HepG2 (cell line): ENCODE data around the gene COX4I2. TPM values are rescaled to one million over a fixed set of nuclear protein-coding genes. Genes with fewer than 3 reads are reported as not detected.

Source experiments
- ATAC-seq: fragments of 200-7000 bp; cut with Tn5 transposase; 3 replicates; pipeline ENCODE4 v1.9.1; 2020; ENCODE audit warnings: mild to moderate bottlenecking, moderate library complexity
- BruUV-seq: library from RNA; stranded (reverse); fragments of 400-500 nt; replicated peaks from 2 replicates; lab custom pipeline; 2021; lab: Mats Ljungman, UMichigan
- CTCF ChIA-PET: fragments of 300-600 bp; formaldehyde crosslinking; extraction: SDS; loops from one replicate; lab custom pipeline; 2021; ENCODE audit warnings: low total read pairs, inconsistent platforms, low intra/inter-chr PET ratio; lab: Yijun Ruan, JAX
- POLR2A ChIA-PET: fragments of 350-600 bp; sonication (Branson Sonifier 250); formaldehyde crosslinking; loops from one replicate; lab custom pipeline; 2020; ENCODE audit warnings: antibody characterized with exemption, inconsistent platforms; lab: Yijun Ruan, JAX
- DNase-seq: peaks from one replicate; pipeline ENCODE4 v3.0.0-alpha.2; 2015; ENCODE audit warnings: low spot score
- FAIRE-seq: peaks from 3 replicates; lab custom pipeline; 2011; peaks lifted over from hg19 to GRCh38; lab: Jason Lieb, UNC
- H2AFZ ChIP-seq: one replicate; pipeline ENCODE4 v1.6.1; 2011; ENCODE audit warnings: low read length, inconsistent platforms
- H3K27ac ChIP-seq: fragments of 300-600 bp; 3 replicates; pipeline ENCODE4 v1.8.0; 2011; ENCODE audit warnings: mixed run types, mild to moderate bottlenecking, mixed read lengths, low read length, inconsistent platforms; ENCODE audit not compliant: insufficient read depth; ENCODE audit errors: extremely low read length
- H3K27me3 ChIP-seq, 2 experiments: fragments of 200-600 bp in 1 of 2; 2 replicates in 1 of 2; 3 replicates in 1 of 2; pipeline versions ENCODE4 v1.6.0 to v1.8.0; 2011; ENCODE audit warnings: low read length in 2 of 2, mild to moderate bottlenecking in 2 of 2, moderate library complexity in 2 of 2, inconsistent platforms in 1 of 2; ENCODE audit not compliant: insufficient read depth in 2 of 2, control insufficient read depth in 1 of 2
- H3K36me3 ChIP-seq, 2 experiments: fragments of 200-600 bp in 1 of 2; replicated peaks in 1 of 2; 2 replicates in 1 of 2; 3 replicates in 1 of 2; pipeline versions ENCODE4 v1.5.1 to v1.8.0; 2011; ENCODE audit warnings: low read length in 2 of 2, inconsistent platforms in 1 of 2; ENCODE audit not compliant: insufficient read depth in 2 of 2, control insufficient read depth in 1 of 2
- H3K4me1 ChIP-seq: 2 replicates; pipeline ENCODE4 v1.5.1; 2012; ENCODE audit warnings: low read length, inconsistent platforms; ENCODE audit not compliant: insufficient read depth
- H3K4me2 ChIP-seq: 2 replicates; pipeline ENCODE4 v1.6.0; 2011; ENCODE audit warnings: low read depth, low read length, inconsistent platforms
- H3K4me3 ChIP-seq, 3 experiments: fragments of 200-600 bp in 1 of 3; sonication (generic), shearing (Covaris generic) in 1 of 3; replicated peaks in 1 of 3; 2 replicates each; pipeline ENCODE4 v1.5.1; 2011 to 2016; ENCODE audit warnings: low read length in 3 of 3, inconsistent platforms in 2 of 3, low read depth in 2 of 3, mild to moderate bottlenecking in 2 of 3, control low read depth in 1 of 3, mixed read lengths in 1 of 3; ENCODE audit not compliant: insufficient read depth in 1 of 3
- H3K79me2 ChIP-seq: one replicate; pipeline ENCODE4 v1.6.1; 2011; ENCODE audit warnings: low read length, inconsistent platforms; ENCODE audit not compliant: insufficient read depth
- H3K9ac ChIP-seq: 2 replicates; pipeline ENCODE4 v1.6.0; 2011; ENCODE audit warnings: mild to moderate bottlenecking, low read depth, low read length, inconsistent platforms; ENCODE audit not compliant: insufficient read depth
- H3K9me3 ChIP-seq: 2 replicates; pipeline ENCODE4 v1.5.1; 2012; ENCODE audit warnings: mild to moderate bottlenecking, low read length
- H4K20me1 ChIP-seq: 2 replicates; pipeline ENCODE4 v1.6.0; 2011; ENCODE audit warnings: inconsistent platforms, mild to moderate bottlenecking, low read length, moderate library complexity; ENCODE audit not compliant: insufficient read depth
- DR1 ChIP-seq: sonication (generic); formaldehyde crosslinking; IDR thresholded peaks from 2 replicates; pipeline ENCODE4 v1.8.0; 2021; ENCODE audit warnings: mild to moderate bottlenecking, missing genetic modification reagents, inconsistent platforms
- GATAD1 ChIP-seq: IDR thresholded peaks from 2 replicates; pipeline ENCODE4 v1.6.1; 2016; ENCODE audit warnings: missing genetic modification reagents, missing compliant biosample characterization
- HNRNPL ChIP-seq: fragments of 200-400 bp; formaldehyde crosslinking; IDR thresholded peaks from 2 replicates; pipeline ENCODE4 v1.6.1; 2017; ENCODE audit warnings: mild to moderate bottlenecking, low read depth, low read length
- HOXA3 ChIP-seq: sonication (generic); formaldehyde crosslinking; IDR thresholded peaks from 2 replicates; pipeline ENCODE4 v1.5.0; 2020; ENCODE audit warnings: missing genetic modification reagents
- MED1 ChIP-seq: sonication (generic); formaldehyde crosslinking; IDR thresholded peaks from 2 replicates; pipeline ENCODE4 v1.4.0; 2020; ENCODE audit warnings: missing genetic modification reagents
- MXI1 ChIP-seq: IDR thresholded peaks from 3 replicates; pipeline ENCODE4 v1.6.1; 2012; ENCODE audit warnings: low read depth, low read length, inconsistent platforms, borderline replicate concordance
- TCF7 ChIP-seq: sonication (generic); IDR thresholded peaks from 2 replicates; pipeline ENCODE4 v1.6.1; 2016; ENCODE audit warnings: antibody characterized with exemption, low read depth
- TOPORS ChIP-seq: sonication (generic); formaldehyde crosslinking; IDR thresholded peaks from 2 replicates; pipeline ENCODE4 v1.8.0; 2023; ENCODE audit warnings: mild to moderate bottlenecking, missing genetic modification reagents
- ZFP1 ChIP-seq: IDR thresholded peaks from 2 replicates; pipeline ENCODE4 v1.6.1; 2016
- WGBS: methylation state at CpG from one replicate; pipeline ENCODE4 v1.1.6; 2017; ENCODE audit warnings: low lambda C conversion rate; 5-methylcytosine and 5-hydroxymethylcytosine counted together
- in situ Hi-C: cut with HindIII; loops from 2 replicates; pipeline ENCODE4 v1.10.0; 2017; ENCODE audit warnings: low pct_unique_long_range_greater_than_20kb; ENCODE audit not compliant: extremely low pct_ligation_motif_present
- intact Hi-C: fragments of 100-400 bp; cut with micrococcal nuclease; formaldehyde crosslinking; loops from one replicate; pipeline ENCODE4 v1.10.0; 2022; ENCODE audit not compliant: unreplicated experiment
- polyA plus RNA-seq, 8 experiments: library from polyadenylated mRNA; depleted of rRNA in 3 of 8; stranded (reverse) in 7 of 8; unstranded in 1 of 8; fragments of >200 nt; fragmentation: Illumina TruSeq in 4 of 8; extraction: Trizol in 4 of 8; gene quantifications; 2 replicates each; pipeline versions ENCODE4 v1.2.1 to v1.2.3, GENCODE V29; 2011 to 2016; ENCODE audit warnings: low read depth in 4 of 8, missing spikeins in 1 of 8, mixed read lengths in 1 of 8; ENCODE audit not compliant: insufficient read depth in 1 of 8
- total RNA-seq, 5 experiments: library from RNA; depleted of rRNA; stranded (reverse); fragments of >200 nt; fragmentation: Illumina TruSeq; extraction: Trizol; gene quantifications; 2 replicates each; pipeline ENCODE4 v1.2.3, GENCODE V29; 2016; ENCODE audit warnings: low read depth in 1 of 5
- TF ChIP-seq, protein P1 (sequence below): sonication (generic); formaldehyde crosslinking; IDR thresholded peaks from 2 replicates; pipeline ENCODE4 v1.5.0; 2020; ENCODE audit warnings: mild to moderate bottlenecking, missing genetic modification reagents
- TF ChIP-seq, protein P2 (sequence below): sonication (generic); formaldehyde crosslinking; IDR thresholded peaks from 2 replicates; pipeline ENCODE4 v1.4.0; 2020; ENCODE audit warnings: missing genetic modification reagents, borderline replicate concordance
- TF ChIP-seq, protein P3 (sequence below): sonication (generic); formaldehyde crosslinking; IDR thresholded peaks from 2 replicates; pipeline ENCODE4 v1.4.0; 2020; ENCODE audit warnings: missing genetic modification reagents
- TF ChIP-seq, protein P4 (sequence below): sonication (generic); formaldehyde crosslinking; IDR thresholded peaks from 2 replicates; pipeline ENCODE4 v1.4.0; 2020; ENCODE audit warnings: missing genetic modification reagents

Gene COX4I2
- total and polyA plus RNA-seq, 2 of the 13 experiments (the other 11 are each of a cell fraction or from before 2014, with no cell fraction given): 1.1 TPM; not detected in 1

DNA sequence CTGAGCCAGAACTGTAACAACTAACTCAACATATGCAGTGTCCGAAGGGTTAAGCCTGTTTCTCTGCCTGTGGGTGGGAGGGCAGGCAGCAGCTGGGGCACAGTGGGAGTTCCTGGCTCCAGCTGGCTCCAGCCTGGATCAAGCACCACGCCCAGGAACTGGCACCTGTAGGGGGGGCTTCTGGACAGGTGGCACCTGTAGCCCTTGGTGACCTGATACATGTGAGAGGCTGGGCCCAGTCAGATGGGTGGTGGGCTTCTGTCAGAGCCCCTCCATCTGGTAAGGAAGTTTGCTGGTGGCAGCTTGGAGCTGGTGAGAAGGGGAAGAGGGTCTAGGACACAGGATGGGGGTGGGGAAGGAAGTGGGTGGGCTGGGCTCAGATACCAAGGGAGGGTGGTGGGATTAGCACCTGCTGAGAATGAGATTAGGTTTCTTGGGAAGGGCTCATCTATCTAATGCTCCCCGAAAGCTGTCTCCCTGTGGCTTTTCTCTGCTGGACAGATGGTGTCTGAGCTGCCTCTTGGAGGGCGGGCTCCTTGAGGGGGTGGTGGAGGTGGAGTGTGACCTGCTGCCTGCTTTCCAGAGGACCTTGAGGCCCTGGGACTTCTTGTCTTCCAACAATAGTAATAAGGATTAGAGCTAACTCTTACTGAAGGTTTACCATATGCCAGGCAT is 56.4 kb downstream of the COX4I2 start:
- Histone ChIP-seq H3K9me3 (no peaks in the 10 kb centered on the region), H3K4me3 (no peak overlapping the region), H3K4me1 (peaks cover 83% of the 10 kb centered on the region), H3K27ac (peak overlapping the region; percentile 83), H3K36me3 (peaks cover 30 to 66% of the 10 kb centered on the region in 2 experiments), H2AFZ (no peak overlapping the region), H4K20me1 (peaks cover 7% of the 10 kb centered on the region; the same call in 1 of the 2 replicates), H3K27me3 (no peaks in the 10 kb centered on the region), H3K4me2 (no peak overlapping the region), H3K79me2 (peaks cover 90% of the 10 kb centered on the region), H3K9ac (no peak overlapping the region)
- no peak for DNase-seq
- FAIRE-seq: no peak
- 97% methylated on average over 4 of the region's 4 CpGs for WGBS
- in situ Hi-C loops (no loop called here), intact Hi-C loops (no loop called here)
- no peak for ATAC-seq
- BruUV-seq: no TSS peak
- CTCF ChIA-PET: no interaction called here
- POLR2A ChIA-PET: interaction anchor here (0.9 to 33.2 kb wide), 4 partner anchors 14 to 89 kb away, joined by 3 to 2822 read pairs (median 1149); partner anchors contain the start of genes BCL2L1 and ID1
- TF ChIP-seq, protein P1, sequence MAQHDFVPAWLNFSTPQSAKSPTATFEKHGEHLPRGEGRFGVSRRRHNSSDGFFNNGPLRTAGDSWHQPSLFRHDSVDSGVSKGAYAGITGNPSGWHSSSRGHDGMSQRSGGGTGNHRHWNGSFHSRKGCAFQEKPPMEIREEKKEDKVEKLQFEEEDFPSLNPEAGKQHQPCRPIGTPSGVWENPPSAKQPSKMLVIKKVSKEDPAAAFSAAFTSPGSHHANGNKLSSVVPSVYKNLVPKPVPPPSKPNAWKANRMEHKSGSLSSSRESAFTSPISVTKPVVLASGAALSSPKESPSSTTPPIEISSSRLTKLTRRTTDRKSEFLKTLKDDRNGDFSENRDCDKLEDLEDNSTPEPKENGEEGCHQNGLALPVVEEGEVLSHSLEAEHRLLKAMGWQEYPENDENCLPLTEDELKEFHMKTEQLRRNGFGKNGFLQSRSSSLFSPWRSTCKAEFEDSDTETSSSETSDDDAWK: no peak
- TF ChIP-seq MXI1: no peak
- 0 out of 2 replicates have a peak, but pooled peaks have one; percentile 52 for TF ChIP-seq HNRNPL
- TF ChIP-seq MED1: 0 out of 2 replicates have a peak, but pooled peaks have one; percentile 10
- TF ChIP-seq, protein P2, sequence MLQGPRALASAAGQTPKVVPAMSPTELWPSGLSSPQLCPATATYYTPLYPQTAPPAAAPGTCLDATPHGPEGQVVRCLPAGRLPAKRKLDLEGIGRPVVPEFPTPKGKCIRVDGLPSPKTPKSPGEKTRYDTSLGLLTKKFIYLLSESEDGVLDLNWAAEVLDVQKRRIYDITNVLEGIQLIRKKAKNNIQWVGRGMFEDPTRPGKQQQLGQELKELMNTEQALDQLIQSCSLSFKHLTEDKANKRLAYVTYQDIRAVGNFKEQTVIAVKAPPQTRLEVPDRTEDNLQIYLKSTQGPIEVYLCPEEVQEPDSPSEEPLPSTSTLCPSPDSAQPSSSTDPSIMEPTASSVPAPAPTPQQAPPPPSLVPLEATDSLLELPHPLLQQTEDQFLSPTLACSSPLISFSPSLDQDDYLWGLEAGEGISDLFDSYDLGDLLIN: no peak
- TF ChIP-seq TOPORS (CRISPR knock-in tag): no peak
- no peak for TF ChIP-seq TCF7
- no peak for TF ChIP-seq HOXA3 (CRISPR knock-in tag)
- no peak for TF ChIP-seq GATAD1 (CRISPR knock-in tag)
- no peak for TF ChIP-seq DR1 (CRISPR knock-in tag)
- TF ChIP-seq, protein P3, sequence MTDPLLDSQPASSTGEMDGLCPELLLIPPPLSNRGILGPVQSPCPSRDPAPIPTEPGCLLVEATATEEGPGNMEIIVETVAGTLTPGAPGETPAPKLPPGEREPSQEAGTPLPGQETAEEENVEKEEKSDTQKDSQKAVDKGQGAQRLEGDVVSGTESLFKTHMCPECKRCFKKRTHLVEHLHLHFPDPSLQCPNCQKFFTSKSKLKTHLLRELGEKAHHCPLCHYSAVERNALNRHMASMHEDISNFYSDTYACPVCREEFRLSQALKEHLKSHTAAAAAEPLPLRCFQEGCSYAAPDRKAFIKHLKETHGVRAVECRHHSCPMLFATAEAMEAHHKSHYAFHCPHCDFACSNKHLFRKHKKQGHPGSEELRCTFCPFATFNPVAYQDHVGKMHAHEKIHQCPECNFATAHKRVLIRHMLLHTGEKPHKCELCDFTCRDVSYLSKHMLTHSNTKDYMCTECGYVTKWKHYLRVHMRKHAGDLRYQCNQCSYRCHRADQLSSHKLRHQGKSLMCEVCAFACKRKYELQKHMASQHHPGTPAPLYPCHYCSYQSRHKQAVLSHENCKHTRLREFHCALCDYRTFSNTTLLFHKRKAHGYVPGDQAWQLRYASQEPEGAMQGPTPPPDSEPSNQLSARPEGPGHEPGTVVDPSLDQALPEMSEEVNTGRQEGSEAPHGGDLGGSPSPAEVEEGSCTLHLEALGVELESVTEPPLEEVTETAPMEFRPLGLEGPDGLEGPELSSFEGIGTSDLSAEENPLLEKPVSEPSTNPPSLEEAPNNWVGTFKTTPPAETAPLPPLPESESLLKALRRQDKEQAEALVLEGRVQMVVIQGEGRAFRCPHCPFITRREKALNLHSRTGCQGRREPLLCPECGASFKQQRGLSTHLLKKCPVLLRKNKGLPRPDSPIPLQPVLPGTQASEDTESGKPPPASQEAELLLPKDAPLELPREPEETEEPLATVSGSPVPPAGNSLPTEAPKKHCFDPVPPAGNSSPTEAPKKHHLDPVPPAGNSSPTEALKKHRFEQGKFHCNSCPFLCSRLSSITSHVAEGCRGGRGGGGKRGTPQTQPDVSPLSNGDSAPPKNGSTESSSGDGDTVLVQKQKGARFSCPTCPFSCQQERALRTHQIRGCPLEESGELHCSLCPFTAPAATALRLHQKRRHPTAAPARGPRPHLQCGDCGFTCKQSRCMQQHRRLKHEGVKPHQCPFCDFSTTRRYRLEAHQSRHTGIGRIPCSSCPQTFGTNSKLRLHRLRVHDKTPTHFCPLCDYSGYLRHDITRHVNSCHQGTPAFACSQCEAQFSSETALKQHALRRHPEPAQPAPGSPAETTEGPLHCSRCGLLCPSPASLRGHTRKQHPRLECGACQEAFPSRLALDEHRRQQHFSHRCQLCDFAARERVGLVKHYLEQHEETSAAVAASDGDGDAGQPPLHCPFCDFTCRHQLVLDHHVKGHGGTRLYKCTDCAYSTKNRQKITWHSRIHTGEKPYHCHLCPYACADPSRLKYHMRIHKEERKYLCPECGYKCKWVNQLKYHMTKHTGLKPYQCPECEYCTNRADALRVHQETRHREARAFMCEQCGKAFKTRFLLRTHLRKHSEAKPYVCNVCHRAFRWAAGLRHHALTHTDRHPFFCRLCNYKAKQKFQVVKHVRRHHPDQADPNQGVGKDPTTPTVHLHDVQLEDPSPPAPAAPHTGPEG (CRISPR knock-in tag): no peak
- no peak for TF ChIP-seq ZFP1 (CRISPR knock-in tag)
- TF ChIP-seq, protein P4, sequence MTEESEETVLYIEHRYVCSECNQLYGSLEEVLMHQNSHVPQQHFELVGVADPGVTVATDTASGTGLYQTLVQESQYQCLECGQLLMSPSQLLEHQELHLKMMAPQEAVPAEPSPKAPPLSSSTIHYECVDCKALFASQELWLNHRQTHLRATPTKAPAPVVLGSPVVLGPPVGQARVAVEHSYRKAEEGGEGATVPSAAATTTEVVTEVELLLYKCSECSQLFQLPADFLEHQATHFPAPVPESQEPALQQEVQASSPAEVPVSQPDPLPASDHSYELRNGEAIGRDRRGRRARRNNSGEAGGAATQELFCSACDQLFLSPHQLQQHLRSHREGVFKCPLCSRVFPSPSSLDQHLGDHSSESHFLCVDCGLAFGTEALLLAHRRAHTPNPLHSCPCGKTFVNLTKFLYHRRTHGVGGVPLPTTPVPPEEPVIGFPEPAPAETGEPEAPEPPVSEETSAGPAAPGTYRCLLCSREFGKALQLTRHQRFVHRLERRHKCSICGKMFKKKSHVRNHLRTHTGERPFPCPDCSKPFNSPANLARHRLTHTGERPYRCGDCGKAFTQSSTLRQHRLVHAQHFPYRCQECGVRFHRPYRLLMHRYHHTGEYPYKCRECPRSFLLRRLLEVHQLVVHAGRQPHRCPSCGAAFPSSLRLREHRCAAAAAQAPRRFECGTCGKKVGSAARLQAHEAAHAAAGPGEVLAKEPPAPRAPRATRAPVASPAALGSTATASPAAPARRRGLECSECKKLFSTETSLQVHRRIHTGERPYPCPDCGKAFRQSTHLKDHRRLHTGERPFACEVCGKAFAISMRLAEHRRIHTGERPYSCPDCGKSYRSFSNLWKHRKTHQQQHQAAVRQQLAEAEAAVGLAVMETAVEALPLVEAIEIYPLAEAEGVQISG (CRISPR knock-in tag): peak; percentile 30; the same call in 1 of the 2 replicates
